Astrocyte (in vitro differentiated cells and primary cell): ENCODE results near the gene ADAMTSL5. TPM values are rescaled to one million over a fixed set of nuclear protein-coding genes. Genes with fewer than 3 reads are reported as not detected.

Experiments used
- DNase-seq: peaks from one replicate; pipeline ENCODE4 v3.0.0-alpha.2; 2010; ENCODE audit warnings: low read depth
- FAIRE-seq: peaks from 2 replicates; lab custom pipeline; 2011; peaks lifted over from hg19 to GRCh38; lab: Jason Lieb, UNC
- H2AFZ ChIP-seq: 2 replicates; pipeline ENCODE4 v1.6.0; 2012; ENCODE audit warnings: low read depth, low read length, inconsistent platforms
- H3K27ac ChIP-seq: 2 replicates; pipeline ENCODE4 v1.5.1; 2011; ENCODE audit warnings: low read depth, low read length, inconsistent platforms
- H3K27me3 ChIP-seq: 2 replicates; pipeline ENCODE4 v1.6.0; 2011; ENCODE audit warnings: low read length, inconsistent platforms; ENCODE audit not compliant: insufficient read depth
- H3K36me3 ChIP-seq: 2 replicates; pipeline ENCODE4 v1.5.1; 2011; ENCODE audit warnings: low read length, inconsistent platforms; ENCODE audit not compliant: insufficient read depth
- H3K4me1 ChIP-seq: 2 replicates; pipeline ENCODE4 v1.5.1; 2011; ENCODE audit warnings: low read length, inconsistent platforms; ENCODE audit not compliant: insufficient read depth
- H3K4me2 ChIP-seq: 2 replicates; pipeline ENCODE4 v1.6.0; 2012; ENCODE audit warnings: low read length, inconsistent platforms
- H3K4me3 ChIP-seq: 2 replicates; pipeline ENCODE4 v1.5.1; 2011; ENCODE audit warnings: low read depth, mild to moderate bottlenecking, low read length, inconsistent platforms; ENCODE audit not compliant: insufficient read depth
- H3K79me2 ChIP-seq: 2 replicates; pipeline ENCODE4 v1.6.0; 2012; ENCODE audit warnings: mild to moderate bottlenecking, low read length, inconsistent platforms; ENCODE audit not compliant: insufficient read depth
- H3K9ac ChIP-seq: 2 replicates; pipeline ENCODE4 v1.6.0; 2012; ENCODE audit warnings: mild to moderate bottlenecking, low read length, inconsistent platforms
- H3K9me3 ChIP-seq: 2 replicates; pipeline ENCODE4 v1.5.1; 2012; ENCODE audit warnings: low read depth, mild to moderate bottlenecking, low read length, inconsistent platforms; ENCODE audit not compliant: insufficient read depth
- H4K20me1 ChIP-seq: 2 replicates; pipeline ENCODE4 v1.6.0; 2012; ENCODE audit warnings: low read length, inconsistent platforms; ENCODE audit not compliant: insufficient read depth
- H3K27ac Mint-ChIP-seq: one replicate; pipeline ENCODE4 v1.8.0; 2021; ENCODE audit warnings: mild to moderate bottlenecking, mixed read lengths; ENCODE audit not compliant: unreplicated experiment
- H3K27me3 Mint-ChIP-seq: one replicate; pipeline ENCODE4 v1.8.0; 2021; ENCODE audit warnings: low read depth, mixed read lengths; ENCODE audit not compliant: unreplicated experiment
- H3K36me3 Mint-ChIP-seq: one replicate; pipeline ENCODE4 v1.8.0; 2021; ENCODE audit warnings: low read depth, mixed read lengths; ENCODE audit not compliant: unreplicated experiment
- H3K4me1 Mint-ChIP-seq: one replicate; pipeline ENCODE4 v1.8.0; 2021; ENCODE audit warnings: low read depth, mixed read lengths; ENCODE audit not compliant: unreplicated experiment
- H3K4me3 Mint-ChIP-seq: one replicate; pipeline ENCODE4 v1.8.0; 2021; ENCODE audit warnings: mild to moderate bottlenecking, moderate library complexity, mixed read lengths; ENCODE audit not compliant: unreplicated experiment
- H3K9me3 Mint-ChIP-seq: one replicate; pipeline ENCODE4 v1.8.0; 2021; ENCODE audit warnings: mild to moderate bottlenecking, mixed read lengths; ENCODE audit not compliant: unreplicated experiment
- EZH2 ChIP-seq: IDR thresholded peaks from 2 replicates; pipeline ENCODE4 v1.6.1; 2012; ENCODE audit warnings: mild to moderate bottlenecking, low read length, inconsistent platforms; ENCODE audit not compliant: insufficient read depth
- total RNA-seq: library from RNA; stranded (reverse); gene quantifications from 2 replicates; pipeline ENCODE4 v1.2.1, GENCODE V29; 2021
- TF ChIP-seq, protein P1 (sequence below): IDR thresholded peaks from 2 replicates; pipeline ENCODE4 v1.5.1; 2011; ENCODE audit warnings: low read depth, mild to moderate bottlenecking, inconsistent platforms, low read length, moderate library complexity; ENCODE audit not compliant: insufficient read depth

The ADAMTSL5 gene
- total RNA-seq, 1 donor from 2014 or later: 5.5 TPM

DNA sequence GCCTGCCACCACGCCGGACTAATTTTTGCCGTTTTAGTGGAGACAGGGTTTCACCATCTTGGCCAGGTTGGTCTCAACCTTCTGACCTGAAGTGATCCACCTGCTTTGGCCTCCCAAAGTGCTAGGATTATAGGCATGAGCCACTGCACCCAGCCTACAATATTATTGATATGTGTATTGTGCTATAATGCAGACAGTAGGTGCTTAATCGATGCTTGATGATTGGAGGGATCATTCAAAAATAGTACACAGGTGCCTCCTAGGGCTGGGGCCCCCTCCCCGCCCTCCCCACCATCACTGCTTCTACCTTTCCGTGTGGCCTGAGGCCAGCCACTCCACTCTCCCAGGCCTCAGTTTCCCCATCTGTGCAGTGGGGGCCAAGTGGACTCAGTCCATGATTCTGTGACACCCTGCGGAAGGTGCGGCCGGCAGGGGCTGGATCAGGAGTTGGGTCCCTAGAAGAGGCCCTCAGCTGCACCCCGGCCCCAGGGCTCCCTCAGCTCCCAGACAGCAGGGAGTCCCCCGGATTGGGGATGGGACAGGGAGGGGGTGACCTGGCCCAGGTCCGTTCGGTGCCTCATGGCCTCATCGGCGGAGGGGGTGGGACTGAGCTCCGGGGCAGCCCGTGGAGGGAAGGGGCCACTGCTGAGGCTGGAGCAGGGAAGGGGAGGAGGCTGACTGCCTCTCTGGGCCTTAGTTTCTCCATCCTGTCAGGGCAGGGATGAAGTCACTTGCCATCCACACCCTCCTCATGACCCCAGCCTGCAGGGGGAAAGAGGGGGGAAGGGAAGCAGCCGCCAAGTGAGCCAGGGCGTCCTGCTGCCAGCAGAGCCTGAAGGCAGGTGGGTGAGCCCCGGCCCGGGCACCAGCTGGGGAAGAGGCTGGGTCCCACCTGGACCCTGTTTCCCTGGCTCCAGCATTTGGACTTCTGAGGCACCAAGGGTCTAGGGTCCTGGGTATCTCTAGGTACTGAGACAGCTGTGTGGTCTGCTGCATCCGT, 1.2 kb downstream of the ADAMTSL5 start:
- Mint-ChIP-seq H3K4me3 (peak overlapping the region; percentile 79), H3K27me3 (peaks cover 7% of the 10 kb centered on the region)
- H3K4me3 ChIP-seq: no peak overlapping the region

DNA sequence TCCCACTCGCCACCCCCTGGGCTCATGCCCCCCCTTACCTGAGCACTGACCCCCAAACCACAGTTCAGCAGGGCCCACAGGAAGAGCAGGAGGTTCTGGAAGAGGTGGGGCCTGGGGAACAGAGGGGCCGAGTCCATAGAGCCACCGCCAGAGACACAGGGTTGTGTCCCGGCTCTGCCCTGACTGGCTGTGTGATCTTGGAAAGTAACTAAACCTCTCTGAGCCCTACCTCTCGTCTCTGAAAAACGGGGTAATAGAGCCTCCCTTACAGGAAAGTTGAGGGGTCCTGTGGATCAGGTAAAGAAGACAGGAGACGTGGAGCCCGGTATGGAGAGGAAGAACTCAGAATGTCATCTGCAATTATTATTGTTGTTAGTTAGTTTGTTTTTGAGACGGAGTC, 2.0 kb downstream of the ADAMTSL5 start:
- no peak for FAIRE-seq
- no peaks in the 10 kb centered on the region for H3K79me2 ChIP-seq
- H4K20me1 ChIP-seq: no peaks in the 10 kb centered on the region
- no peak overlapping the region for H3K4me3 ChIP-seq
- DNase-seq: no peak
- peaks cover 4% of the 10 kb centered on the region for H3K4me1 ChIP-seq
- no peaks in the 10 kb centered on the region for H3K4me1 Mint-ChIP-seq
- no peak overlapping the region for H2AFZ ChIP-seq
- no peaks in the 10 kb centered on the region for H3K36me3 ChIP-seq
- peaks cover 3% of the 10 kb centered on the region for H3K36me3 Mint-ChIP-seq
- H3K9me3 Mint-ChIP-seq: peaks cover 6% of the 10 kb centered on the region
- H3K9me3 ChIP-seq: peaks cover 5% of the 10 kb centered on the region
- H3K27ac ChIP-seq: no peak overlapping the region
- no peak overlapping the region for H3K27ac Mint-ChIP-seq
- no peak overlapping the region for H3K4me3 Mint-ChIP-seq
- TF ChIP-seq, protein P1, sequence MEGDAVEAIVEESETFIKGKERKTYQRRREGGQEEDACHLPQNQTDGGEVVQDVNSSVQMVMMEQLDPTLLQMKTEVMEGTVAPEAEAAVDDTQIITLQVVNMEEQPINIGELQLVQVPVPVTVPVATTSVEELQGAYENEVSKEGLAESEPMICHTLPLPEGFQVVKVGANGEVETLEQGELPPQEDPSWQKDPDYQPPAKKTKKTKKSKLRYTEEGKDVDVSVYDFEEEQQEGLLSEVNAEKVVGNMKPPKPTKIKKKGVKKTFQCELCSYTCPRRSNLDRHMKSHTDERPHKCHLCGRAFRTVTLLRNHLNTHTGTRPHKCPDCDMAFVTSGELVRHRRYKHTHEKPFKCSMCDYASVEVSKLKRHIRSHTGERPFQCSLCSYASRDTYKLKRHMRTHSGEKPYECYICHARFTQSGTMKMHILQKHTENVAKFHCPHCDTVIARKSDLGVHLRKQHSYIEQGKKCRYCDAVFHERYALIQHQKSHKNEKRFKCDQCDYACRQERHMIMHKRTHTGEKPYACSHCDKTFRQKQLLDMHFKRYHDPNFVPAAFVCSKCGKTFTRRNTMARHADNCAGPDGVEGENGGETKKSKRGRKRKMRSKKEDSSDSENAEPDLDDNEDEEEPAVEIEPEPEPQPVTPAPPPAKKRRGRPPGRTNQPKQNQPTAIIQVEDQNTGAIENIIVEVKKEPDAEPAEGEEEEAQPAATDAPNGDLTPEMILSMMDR: no peak
- TF ChIP-seq EZH2: no peak
- no peak overlapping the region for H3K9ac ChIP-seq
- H3K27me3 ChIP-seq: no peaks in the 10 kb centered on the region
- H3K27me3 Mint-ChIP-seq: peaks cover 2% of the 10 kb centered on the region
- H3K4me2 ChIP-seq: no peak overlapping the region

More for the DNA sequence above, 1.2 kb downstream of the ADAMTSL5 start:
- no peak overlapping the region for H3K9ac ChIP-seq
- H4K20me1 ChIP-seq: no peaks in the 10 kb centered on the region
- peaks cover 9% of the 10 kb centered on the region for H3K9me3 ChIP-seq
- no peaks in the 10 kb centered on the region for H3K36me3 ChIP-seq
- TF ChIP-seq, protein P1: no peak
- no peak for TF ChIP-seq EZH2
- H3K27me3 ChIP-seq: peaks cover 2% of the 10 kb centered on the region
- H3K27ac ChIP-seq: no peak overlapping the region
- H3K79me2 ChIP-seq: no peaks in the 10 kb centered on the region
- no peak overlapping the region for H3K4me2 ChIP-seq
- Mint-ChIP-seq H3K36me3 (peaks cover 3% of the 10 kb centered on the region), H3K4me1 (no peaks in the 10 kb centered on the region), H3K9me3 (peaks cover 4% of the 10 kb centered on the region), H3K27ac (no peak overlapping the region)
- no peak overlapping the region for H2AFZ ChIP-seq
- H3K4me1 ChIP-seq: peaks cover 4% of the 10 kb centered on the region
- DNase-seq: no peak
- FAIRE-seq: no peak

DNA sequence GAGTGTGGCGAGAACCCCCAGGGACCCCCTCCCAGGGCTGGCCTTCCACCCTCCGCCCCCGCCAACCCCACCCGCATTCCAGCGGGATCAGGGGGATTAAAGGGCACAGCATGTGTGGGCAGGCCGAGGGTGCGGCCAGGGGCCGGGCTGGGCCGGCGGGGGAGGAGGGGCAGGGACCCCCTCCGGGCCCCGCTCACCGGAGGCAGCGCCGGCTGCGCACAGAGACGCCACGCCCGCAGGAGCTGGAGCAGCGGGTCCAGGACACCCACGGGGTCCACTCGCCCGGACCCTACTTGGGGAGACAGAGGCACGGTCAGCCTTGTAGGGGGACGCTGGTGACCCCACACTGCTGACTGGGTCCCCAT, 2.4 kb downstream of the ADAMTSL5 start:
- Mint-ChIP-seq H3K9me3 (peaks cover 8% of the 10 kb centered on the region), H3K27me3 (peaks cover 2% of the 10 kb centered on the region), H3K36me3 (peaks cover 6% of the 10 kb centered on the region), H3K27ac (no peak overlapping the region), H3K4me3 (no peak overlapping the region), H3K4me1 (no peaks in the 10 kb centered on the region)
- Histone ChIP-seq H3K9ac (no peak overlapping the region), H3K79me2 (no peaks in the 10 kb centered on the region), H3K36me3 (no peaks in the 10 kb centered on the region), H4K20me1 (no peaks in the 10 kb centered on the region), H3K27ac (no peak overlapping the region), H3K9me3 (peaks cover 5% of the 10 kb centered on the region), H2AFZ (no peak overlapping the region), H3K4me1 (peaks cover 4% of the 10 kb centered on the region), H3K4me3 (no peak overlapping the region), H3K4me2 (no peak overlapping the region), H3K27me3 (no peaks in the 10 kb centered on the region)
- FAIRE-seq (no peak), DNase-seq (no peak)
- TF ChIP-seq EZH2: peak; percentile 21
- TF ChIP-seq, protein P1: no peak
